Measurements from ENCODE around the gene EED.

Gene EED

GRCh38 chr11:86244522-86245368, at the start of gene EED:
EED (plus strand) TSS chr11:86244753; CDS start chr11:86245230, 477 bp downstream.
- peak; percentile 96 for DNase-seq (ENCODE audit: low spot score)

GRCh38 chr11:86194998-86195397, 49.6 kb upstream of the EED start:
- no peak for DNase-seq (ENCODE audit: low spot score)

GRCh38 chr11:86196085-86196696, 48.4 kb upstream of the EED start:
- no peak for DNase-seq (ENCODE audit: low spot score)

- no peak for DNase-seq (ENCODE audit: low spot score)
These were observed 47.6 kb upstream of the EED start for GRCh38 chr11:86196913-86197312.

GRCh38 chr11:86197448-86197847, 47.1 kb upstream of the EED start:
- no peak for DNase-seq (ENCODE audit: low spot score)

- DNase-seq (ENCODE audit: low spot score), result no peak
These were observed 46.4 kb upstream of the EED start for GRCh38 chr11:86198139-86198538.

GRCh38 chr11:86199354-86199753, 45.2 kb upstream of the EED start:
- DNase-seq (ENCODE audit: low spot score), result no peak

- DNase-seq (ENCODE audit: low spot score), result no peak
These were observed 43.1 kb upstream of the EED start for GRCh38 chr11:86201371-86201884.

- no peak for DNase-seq (ENCODE audit: low spot score)
These were observed 42.6 kb upstream of the EED start for GRCh38 chr11:86202013-86202336.

- no peak for DNase-seq (ENCODE audit: low spot score)
These were observed 40.2 kb upstream of the EED start for GRCh38 chr11:86204356-86204755.

GRCh38 chr11:86205421-86206336, 38.9 kb upstream of the EED start:
- no peak for DNase-seq (ENCODE audit: low spot score)

GRCh38 chr11:86206337-86206695, 38.2 kb upstream of the EED start:
- DNase-seq (ENCODE audit: low spot score), result no peak

GRCh38 chr11:86207413-86207812, 37.1 kb upstream of the EED start:
- DNase-seq (ENCODE audit: low spot score), result no peak

GRCh38 chr11:86208572-86208971, 36.0 kb upstream of the EED start:
- DNase-seq (ENCODE audit: low spot score), result no peak

- DNase-seq (ENCODE audit: low spot score), result no peak
These were observed 34.5 kb upstream of the EED start for GRCh38 chr11:86209806-86210657.

- DNase-seq (ENCODE audit: low spot score), result no peak
These were observed 33.7 kb upstream of the EED start for GRCh38 chr11:86210898-86211297.

GRCh38 chr11:86211619-86212018, 32.9 kb upstream of the EED start:
- DNase-seq (ENCODE audit: low spot score), result no peak

- no peak for DNase-seq (ENCODE audit: low spot score)
These were observed 32.4 kb upstream of the EED start for GRCh38 chr11:86212019-86212611.

- DNase-seq (ENCODE audit: low spot score), result no peak
These were observed 29.8 kb upstream of the EED start for GRCh38 chr11:86214710-86215109.

GRCh38 chr11:86218125-86219084, 26.1 kb upstream of the EED start:
- peak; percentile 79 for DNase-seq (ENCODE audit: low spot score)
